ENCODE data around the gene ERCC6L.

Gene ERCC6L

GRCh38 chrX:72169008-72169728, 69.7 kb downstream of the ERCC6L start:
- DNase-seq (ENCODE audit: low spot score) (no peak), FAIRE-seq (no peak)

- FAIRE-seq = no peak
These were observed 73.3 kb downstream of the ERCC6L start for GRCh38 chrX:72165551-72165950.

GRCh38 chrX:72159769-72160168, 79.1 kb downstream of the ERCC6L start:
- DNase-seq (ENCODE audit: low spot score) (no peak), FAIRE-seq (no peak)

More at GRCh38 chrX:72165551-72165950, 73.3 kb downstream of the ERCC6L start:
- DNase-seq (ENCODE audit: low spot score) = no peak

GRCh38 chrX:72158773-72159172, 80.1 kb downstream of the ERCC6L start:
- FAIRE-seq (no peak), DNase-seq (ENCODE audit: low spot score) (no peak)
